Cardiac fibroblast (primary cell): ENCODE measurements around the gene FAM161A.

Experiments used
- DNase-seq, 2 donors: peaks; one replicate each; pipeline versions ENCODE4 v3.0.0 to v3.0.0-alpha.2; 2010; ENCODE audit warnings: low read depth in 2 of 2
- H3K4me3 ChIP-seq, 2 donors: replicated peaks in 1 of 2; 1 replicate in 1 of 2; 2 replicates in 1 of 2; pipeline ENCODE4 v1.5.1; 2011; ENCODE audit warnings: low read depth in 2 of 2, low read length in 2 of 2, mild to moderate bottlenecking in 2 of 2, moderate library complexity in 1 of 2
- TF ChIP-seq, protein P1 (sequence below): IDR thresholded peaks from one replicate; pipeline ENCODE4 v1.5.1; 2011; ENCODE audit warnings: low read depth, mild to moderate bottlenecking, low read length, inconsistent platforms

FAM161A gene

DNA sequence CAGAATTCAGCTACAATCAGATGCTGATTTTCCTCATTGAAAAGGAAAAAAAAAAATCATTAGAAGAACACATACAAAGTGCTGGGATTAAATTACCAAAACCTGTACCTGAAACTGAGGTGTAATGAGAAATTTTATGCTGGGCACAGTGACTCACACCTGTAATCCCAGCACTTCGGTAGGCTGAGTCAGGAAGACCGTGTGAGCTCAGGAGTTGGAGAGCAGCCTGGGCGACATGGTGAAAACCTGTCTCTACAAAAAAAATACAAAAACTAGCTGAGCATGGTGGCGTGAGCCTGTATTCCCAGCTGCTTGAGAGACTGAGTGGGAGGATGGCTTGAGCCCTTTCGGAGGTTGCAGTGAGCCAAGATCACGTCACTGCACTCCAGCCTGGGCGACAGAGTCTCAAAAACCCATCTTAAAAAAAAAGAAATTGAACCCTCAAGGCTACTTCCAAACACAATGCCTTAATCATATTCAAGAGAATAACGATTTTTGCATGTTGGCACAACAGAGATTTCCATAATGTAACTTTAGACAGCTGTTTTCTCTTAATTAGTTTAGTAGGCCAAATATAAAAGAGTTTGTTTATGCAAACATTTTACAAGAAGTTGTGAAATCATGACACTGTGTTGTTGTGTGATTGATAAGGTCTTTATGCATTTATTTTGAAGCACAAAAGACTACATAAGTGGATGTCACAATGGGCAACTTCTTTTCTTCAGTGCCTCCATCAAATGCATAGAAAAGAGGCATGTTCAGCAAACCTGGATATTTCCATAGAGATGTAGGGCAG lies 63.9 kb downstream of the FAM161A start:
- no peak for DNase-seq
- TF ChIP-seq, protein P1, sequence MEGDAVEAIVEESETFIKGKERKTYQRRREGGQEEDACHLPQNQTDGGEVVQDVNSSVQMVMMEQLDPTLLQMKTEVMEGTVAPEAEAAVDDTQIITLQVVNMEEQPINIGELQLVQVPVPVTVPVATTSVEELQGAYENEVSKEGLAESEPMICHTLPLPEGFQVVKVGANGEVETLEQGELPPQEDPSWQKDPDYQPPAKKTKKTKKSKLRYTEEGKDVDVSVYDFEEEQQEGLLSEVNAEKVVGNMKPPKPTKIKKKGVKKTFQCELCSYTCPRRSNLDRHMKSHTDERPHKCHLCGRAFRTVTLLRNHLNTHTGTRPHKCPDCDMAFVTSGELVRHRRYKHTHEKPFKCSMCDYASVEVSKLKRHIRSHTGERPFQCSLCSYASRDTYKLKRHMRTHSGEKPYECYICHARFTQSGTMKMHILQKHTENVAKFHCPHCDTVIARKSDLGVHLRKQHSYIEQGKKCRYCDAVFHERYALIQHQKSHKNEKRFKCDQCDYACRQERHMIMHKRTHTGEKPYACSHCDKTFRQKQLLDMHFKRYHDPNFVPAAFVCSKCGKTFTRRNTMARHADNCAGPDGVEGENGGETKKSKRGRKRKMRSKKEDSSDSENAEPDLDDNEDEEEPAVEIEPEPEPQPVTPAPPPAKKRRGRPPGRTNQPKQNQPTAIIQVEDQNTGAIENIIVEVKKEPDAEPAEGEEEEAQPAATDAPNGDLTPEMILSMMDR, result no peak
- no peak overlapping the region for H3K4me3 ChIP-seq

DNA sequence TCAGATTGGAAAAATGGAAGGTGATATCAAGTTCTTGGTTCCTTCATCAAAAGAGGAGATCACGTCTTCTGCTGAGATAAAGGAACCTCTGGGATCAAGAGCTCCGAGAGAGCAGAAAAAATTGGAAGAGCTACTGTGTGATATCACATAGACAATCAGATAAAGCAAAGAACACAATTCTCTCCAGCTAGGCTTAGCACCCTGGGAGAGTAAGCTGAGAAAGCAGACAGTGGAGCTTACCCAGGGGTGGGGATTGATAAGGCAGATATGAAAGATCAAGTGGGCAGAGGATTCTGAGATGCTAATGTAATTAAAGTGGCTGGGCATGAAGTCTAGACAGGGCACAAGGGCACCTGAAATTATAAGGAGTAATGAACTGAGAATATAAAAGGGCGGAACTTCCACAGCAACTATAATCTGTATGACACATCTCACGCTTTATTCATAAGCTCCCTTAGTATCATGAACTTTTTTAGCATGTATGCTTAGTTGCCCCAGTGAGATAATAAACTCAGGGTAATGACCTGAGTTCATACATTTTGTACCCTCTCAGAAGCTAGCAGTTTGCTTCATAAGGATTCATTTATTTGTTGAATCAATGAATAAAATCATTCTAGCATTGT lies 65.8 kb downstream of the FAM161A start:
- DNase-seq, result no peak
- TF ChIP-seq, protein P1, result no peak
- H3K4me3 ChIP-seq, result no peak overlapping the region

- TF ChIP-seq, protein P1, result no peak
- H3K4me3 ChIP-seq, result no peak overlapping the region
- DNase-seq, result no peak
Observed at GRCh38 chr2:61786876-61787275, 67.0 kb downstream of the FAM161A start.

DNA sequence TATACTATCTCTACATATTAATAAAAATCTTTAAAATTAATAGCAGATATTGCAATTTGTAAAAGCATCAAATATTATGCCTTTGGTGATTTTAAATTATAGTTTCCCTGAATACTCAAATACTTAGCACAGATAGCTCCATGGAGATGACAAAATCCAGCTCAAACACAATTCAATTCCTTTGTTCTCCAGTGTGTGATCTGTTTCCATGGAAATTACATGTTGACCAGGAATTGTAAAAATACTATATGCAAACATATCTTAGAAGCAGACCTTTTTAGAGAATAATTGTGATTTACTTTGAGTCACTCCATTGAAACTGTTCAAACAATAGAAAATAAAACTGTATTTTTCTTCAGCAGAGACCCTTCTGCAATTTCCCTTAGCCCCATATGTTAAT lies 68.3 kb downstream of the FAM161A start:
- DNase-seq, result no peak
- TF ChIP-seq, protein P1, result no peak

GRCh38 chr2:61784643-61785042 lies 69.2 kb downstream of the FAM161A start:
- DNase-seq, result no peak
- H3K4me3 ChIP-seq, result no peak overlapping the region
- TF ChIP-seq, protein P1, result no peak

More for the DNA sequence above, 68.3 kb downstream of the FAM161A start:
- no peak overlapping the region for H3K4me3 ChIP-seq

- no peak for DNase-seq
- no peak overlapping the region for H3K4me3 ChIP-seq
- TF ChIP-seq, protein P1, result no peak
Observed at GRCh38 chr2:61775956-61776570, 77.8 kb downstream of the FAM161A start.
